DND-41 (cell line): ENCODE data around the gene OR2T11.

ENCODE experiments used
- EZH2 ChIP-seq: IDR thresholded peaks from 3 replicates; pipeline ENCODE4 v1.6.1; 2012; ENCODE audit warnings: borderline replicate concordance, low read depth, mild to moderate bottlenecking, moderate library complexity, low read length, inconsistent platforms; ENCODE audit not compliant: severe bottlenecking
- TF ChIP-seq, protein P1 (sequence below): IDR thresholded peaks from 2 replicates; pipeline ENCODE4 v1.5.1; 2012; ENCODE audit warnings: borderline replicate concordance, low read length, moderate library complexity, mild to moderate bottlenecking; ENCODE audit not compliant: poor library complexity, severe bottlenecking; ENCODE audit errors: extremely low read depth

DNA sequence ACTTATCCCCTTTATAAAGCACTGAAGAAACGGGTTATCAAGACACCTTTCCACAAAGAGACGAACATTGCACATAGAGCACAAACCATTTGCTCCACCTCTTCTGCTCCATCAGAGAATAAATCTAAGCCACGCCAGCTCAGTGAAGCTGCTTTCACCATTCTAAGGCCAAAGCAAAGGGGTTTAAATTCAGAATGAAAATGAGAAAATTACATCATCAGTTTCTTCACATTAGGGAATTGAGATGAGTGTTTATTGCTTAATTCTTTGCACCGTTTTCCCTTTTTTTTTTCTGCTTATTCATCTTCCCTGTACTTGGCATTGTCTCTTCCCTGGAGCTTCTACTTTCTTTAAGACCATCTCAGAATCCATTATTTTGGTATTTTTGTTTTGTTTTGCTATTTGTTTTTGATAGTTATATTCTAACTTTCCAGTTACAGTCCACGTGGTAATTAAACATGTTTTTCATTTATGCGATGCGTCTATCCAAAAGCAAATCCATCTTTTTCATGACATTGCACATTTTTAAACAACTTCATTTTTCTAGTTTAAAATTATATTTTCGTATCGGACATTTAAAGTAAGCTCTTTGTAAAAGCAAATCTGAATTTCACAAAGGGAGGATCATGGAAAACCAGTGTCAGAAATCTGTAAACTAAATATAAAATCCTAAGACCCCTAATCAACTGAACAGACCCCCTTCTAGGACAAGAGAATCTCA is 58.5 kb downstream of the OR2T11 start:
- TF ChIP-seq, protein P1, sequence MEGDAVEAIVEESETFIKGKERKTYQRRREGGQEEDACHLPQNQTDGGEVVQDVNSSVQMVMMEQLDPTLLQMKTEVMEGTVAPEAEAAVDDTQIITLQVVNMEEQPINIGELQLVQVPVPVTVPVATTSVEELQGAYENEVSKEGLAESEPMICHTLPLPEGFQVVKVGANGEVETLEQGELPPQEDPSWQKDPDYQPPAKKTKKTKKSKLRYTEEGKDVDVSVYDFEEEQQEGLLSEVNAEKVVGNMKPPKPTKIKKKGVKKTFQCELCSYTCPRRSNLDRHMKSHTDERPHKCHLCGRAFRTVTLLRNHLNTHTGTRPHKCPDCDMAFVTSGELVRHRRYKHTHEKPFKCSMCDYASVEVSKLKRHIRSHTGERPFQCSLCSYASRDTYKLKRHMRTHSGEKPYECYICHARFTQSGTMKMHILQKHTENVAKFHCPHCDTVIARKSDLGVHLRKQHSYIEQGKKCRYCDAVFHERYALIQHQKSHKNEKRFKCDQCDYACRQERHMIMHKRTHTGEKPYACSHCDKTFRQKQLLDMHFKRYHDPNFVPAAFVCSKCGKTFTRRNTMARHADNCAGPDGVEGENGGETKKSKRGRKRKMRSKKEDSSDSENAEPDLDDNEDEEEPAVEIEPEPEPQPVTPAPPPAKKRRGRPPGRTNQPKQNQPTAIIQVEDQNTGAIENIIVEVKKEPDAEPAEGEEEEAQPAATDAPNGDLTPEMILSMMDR = no peak
- no peak for TF ChIP-seq EZH2
